CD4-positive, alpha-beta T cell (primary cell): ENCODE data around the gene FRY. TPM values are rescaled to one million over a fixed set of nuclear protein-coding genes. Genes with fewer than 3 reads are reported as not detected.

Experiments
- ATAC-seq: fragments of 200-7000 bp; cut with Tn5 transposase; one replicate; pipeline ENCODE4 v1.10.0; 2022; ENCODE audit warnings: mild to moderate bottlenecking; ENCODE audit not compliant: poor library complexity
- CTCF ChIA-PET: fragments of 350-600 bp; sonication (Branson Sonifier 250); formaldehyde crosslinking; loops from one replicate; lab custom pipeline; 2021; ENCODE audit warnings: antibody characterized with exemption, inconsistent platforms; lab: Charles Lee
- POLR2A ChIA-PET: fragments of 350-600 bp; sonication (Branson Sonifier 250); formaldehyde crosslinking; loops from one replicate; lab custom pipeline; 2021; ENCODE audit warnings: antibody characterized with exemption, inconsistent platforms; lab: Charles Lee
- DNase-seq, 14 experiments: peaks; one replicate each; pipeline ENCODE4 v3.0.0-alpha.2; 2013 to 2020; ENCODE audit warnings: mixed read lengths in 2 of 14
- H3K27ac ChIP-seq, 2 donors: one replicate each; pipeline versions ENCODE4 v1.5.1 to v1.7.0; 2013; ENCODE audit warnings: low read length in 2 of 2, low read depth in 1 of 2, mild to moderate bottlenecking in 1 of 2
- H3K27me3 ChIP-seq, 2 experiments: 1 replicate in 1 of 2; 2 replicates in 1 of 2; pipeline versions ENCODE4 v1.6.1 to v1.7.0; 2013; ENCODE audit warnings: low read length in 2 of 2, control low read depth in 1 of 2, mild to moderate bottlenecking in 1 of 2, moderate library complexity in 1 of 2; ENCODE audit not compliant: insufficient read depth in 2 of 2, control insufficient read depth in 1 of 2
- H3K36me3 ChIP-seq: one replicate; pipeline ENCODE4 v1.6.1; 2013; ENCODE audit warnings: low read length, control low read depth; ENCODE audit not compliant: insufficient read depth
- H3K4me1 ChIP-seq: one replicate; pipeline ENCODE4 v1.6.1; 2013; ENCODE audit warnings: low read length, control low read depth; ENCODE audit not compliant: insufficient read depth
- H3K4me3 ChIP-seq: one replicate; pipeline ENCODE4 v1.5.1; 2013; ENCODE audit warnings: mild to moderate bottlenecking, low read length, moderate library complexity
- H3K9me3 ChIP-seq, 2 experiments: 1 replicate in 1 of 2; 2 replicates in 1 of 2; pipeline versions ENCODE4 v1.6.1 to v1.7.0; 2013; ENCODE audit warnings: low read length in 2 of 2, mild to moderate bottlenecking in 2 of 2, control low read depth in 1 of 2, moderate library complexity in 1 of 2; ENCODE audit not compliant: control insufficient read depth in 1 of 2, insufficient read depth in 1 of 2
- H3K27ac Mint-ChIP-seq: one replicate; pipeline ENCODE4 v1.8.0; 2020; ENCODE audit warnings: mixed read lengths
- H3K27me3 Mint-ChIP-seq: one replicate; pipeline ENCODE4 v1.8.0; 2021; ENCODE audit warnings: mixed read lengths
- H3K36me3 Mint-ChIP-seq: one replicate; pipeline ENCODE4 v1.8.0; 2021; ENCODE audit warnings: low read depth, mixed read lengths
- H3K4me1 Mint-ChIP-seq: one replicate; pipeline ENCODE4 v1.8.0; 2021; ENCODE audit warnings: low read depth, mixed read lengths
- H3K4me3 Mint-ChIP-seq: one replicate; pipeline ENCODE4 v1.8.0; 2020; ENCODE audit warnings: mild to moderate bottlenecking, mixed read lengths
- H3K9me3 Mint-ChIP-seq: one replicate; pipeline ENCODE4 v1.8.0; 2020; ENCODE audit warnings: mixed read lengths
- intact Hi-C, 2 experiments: fragments of 100-400 bp; cut with DNase I in 1 of 2; cut with micrococcal nuclease in 1 of 2; formaldehyde crosslinking; loops; one replicate each; pipeline versions ENCODE4 v1.15.1 to v1.9.0; 2023 to 2025; cut with DNase I, micrococcal nuclease
- total RNA-seq, 174 experiments: library from RNA in 2 of 174; stranded (reverse) in 2 of 174; gene quantifications; one replicate each; pipeline ENCODE4 v1.2.3 and lab custom pipeline; 2021 to 2026
- TF ChIP-seq, protein P1 (sequence below): fragments of 200-600 bp; IDR thresholded peaks from one replicate; pipeline ENCODE4 v1.8.0; 2022; ENCODE audit warnings: antibody characterized with exemption, mild to moderate bottlenecking

Gene FRY
- total RNA-seq, 2 experiments from 2014 or later, result 13.7 to 18.4 TPM

DNA sequence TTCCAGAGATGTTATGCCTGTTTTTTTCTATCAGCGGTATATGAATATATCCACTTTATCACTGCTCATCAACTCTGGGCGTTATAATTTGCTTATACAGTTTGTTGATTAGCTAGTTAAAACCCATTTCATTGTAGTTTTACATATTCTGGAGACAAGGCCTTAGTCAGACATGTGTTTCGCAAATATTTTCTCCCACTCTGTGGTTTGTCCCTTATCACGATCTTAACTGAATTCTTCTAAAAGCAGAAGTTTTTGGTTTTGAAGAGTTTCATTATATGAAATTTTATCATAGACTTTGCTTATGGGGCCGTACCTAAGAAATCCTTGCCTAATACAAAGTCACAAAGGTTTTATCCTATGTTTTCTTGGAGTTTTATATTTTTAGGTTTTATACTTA is 84.6 kb downstream of the FRY start:
- no peak overlapping the region for H3K4me3 Mint-ChIP-seq
- H3K27ac Mint-ChIP-seq, result no peak overlapping the region
- H3K36me3 Mint-ChIP-seq, result peaks cover 17% of the 10 kb centered on the region

DNA sequence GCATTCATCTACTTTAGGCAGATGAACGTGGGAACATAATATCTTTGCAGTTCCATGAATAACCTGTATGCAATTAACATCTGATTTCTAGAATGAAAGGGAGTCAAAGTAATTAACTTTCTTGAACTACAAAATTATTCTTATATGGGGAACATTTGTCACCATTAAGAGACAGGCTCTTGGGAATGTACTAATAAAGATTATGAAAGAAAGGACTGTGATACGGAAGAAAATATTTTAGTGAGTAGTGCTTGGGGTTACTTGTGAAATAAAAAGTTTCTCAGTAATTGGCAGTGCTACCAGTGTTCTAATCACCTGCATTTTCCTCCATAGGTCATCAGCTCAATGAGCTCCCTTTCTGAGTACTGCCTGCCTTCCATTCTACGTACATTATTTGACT is 85.4 kb downstream of the FRY start:
- CTCF ChIA-PET, result no interaction called here
- Histone ChIP-seq H3K4me1 (no peaks in the 10 kb centered on the region), H3K9me3 (peaks cover 0 to 2% of the 10 kb centered on the region in 2 experiments), H3K36me3 (peaks cover 2% of the 10 kb centered on the region), H3K27me3 (no peaks in the 10 kb centered on the region), H3K4me3 (no peak overlapping the region), H3K27ac (no peak overlapping the region)
- TF ChIP-seq, protein P1, sequence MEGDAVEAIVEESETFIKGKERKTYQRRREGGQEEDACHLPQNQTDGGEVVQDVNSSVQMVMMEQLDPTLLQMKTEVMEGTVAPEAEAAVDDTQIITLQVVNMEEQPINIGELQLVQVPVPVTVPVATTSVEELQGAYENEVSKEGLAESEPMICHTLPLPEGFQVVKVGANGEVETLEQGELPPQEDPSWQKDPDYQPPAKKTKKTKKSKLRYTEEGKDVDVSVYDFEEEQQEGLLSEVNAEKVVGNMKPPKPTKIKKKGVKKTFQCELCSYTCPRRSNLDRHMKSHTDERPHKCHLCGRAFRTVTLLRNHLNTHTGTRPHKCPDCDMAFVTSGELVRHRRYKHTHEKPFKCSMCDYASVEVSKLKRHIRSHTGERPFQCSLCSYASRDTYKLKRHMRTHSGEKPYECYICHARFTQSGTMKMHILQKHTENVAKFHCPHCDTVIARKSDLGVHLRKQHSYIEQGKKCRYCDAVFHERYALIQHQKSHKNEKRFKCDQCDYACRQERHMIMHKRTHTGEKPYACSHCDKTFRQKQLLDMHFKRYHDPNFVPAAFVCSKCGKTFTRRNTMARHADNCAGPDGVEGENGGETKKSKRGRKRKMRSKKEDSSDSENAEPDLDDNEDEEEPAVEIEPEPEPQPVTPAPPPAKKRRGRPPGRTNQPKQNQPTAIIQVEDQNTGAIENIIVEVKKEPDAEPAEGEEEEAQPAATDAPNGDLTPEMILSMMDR, result no peak
- H3K9me3 Mint-ChIP-seq, result no peaks in the 10 kb centered on the region
- H3K4me3 Mint-ChIP-seq, result no peak overlapping the region
- POLR2A ChIA-PET, result no interaction called here
- intact Hi-C loops, result loop anchor here in 1 of 2 experiments (5.0 kb wide), 1 partner anchor 85 kb away; the partner anchor contains the start of gene FRY
- H3K36me3 Mint-ChIP-seq, result peaks cover 25% of the 10 kb centered on the region
- H3K27ac Mint-ChIP-seq, result no peak overlapping the region
- H3K27me3 Mint-ChIP-seq, result no peaks in the 10 kb centered on the region
- ATAC-seq (no peak), DNase-seq (no peak)
- H3K4me1 Mint-ChIP-seq, result peaks cover 27% of the 10 kb centered on the region

More for the DNA sequence above, 84.6 kb downstream of the FRY start:
- no peak overlapping the region for H3K4me3 ChIP-seq
- Mint-ChIP-seq H3K27me3 (no peaks in the 10 kb centered on the region), H3K4me1 (peaks cover 27% of the 10 kb centered on the region), H3K9me3 (no peaks in the 10 kb centered on the region)
- no peaks in the 10 kb centered on the region for H3K4me1 ChIP-seq
- peak in 2 of 14 experiments; percentile 23 to 33 for DNase-seq
- no peaks in the 10 kb centered on the region for H3K9me3 ChIP-seq
- no peak overlapping the region for H3K27ac ChIP-seq
- CTCF ChIA-PET, result no interaction called here
- ATAC-seq, result no peak
- TF ChIP-seq, protein P1, result no peak
- intact Hi-C loops, result loop anchor here in 1 of 2 experiments (5.0 kb wide), 1 partner anchor 84 kb away; the partner anchor contains the start of gene FRY
- no peaks in the 10 kb centered on the region for H3K27me3 ChIP-seq
- POLR2A ChIA-PET, result no interaction called here
- H3K36me3 ChIP-seq, result peaks cover 2% of the 10 kb centered on the region

DNA sequence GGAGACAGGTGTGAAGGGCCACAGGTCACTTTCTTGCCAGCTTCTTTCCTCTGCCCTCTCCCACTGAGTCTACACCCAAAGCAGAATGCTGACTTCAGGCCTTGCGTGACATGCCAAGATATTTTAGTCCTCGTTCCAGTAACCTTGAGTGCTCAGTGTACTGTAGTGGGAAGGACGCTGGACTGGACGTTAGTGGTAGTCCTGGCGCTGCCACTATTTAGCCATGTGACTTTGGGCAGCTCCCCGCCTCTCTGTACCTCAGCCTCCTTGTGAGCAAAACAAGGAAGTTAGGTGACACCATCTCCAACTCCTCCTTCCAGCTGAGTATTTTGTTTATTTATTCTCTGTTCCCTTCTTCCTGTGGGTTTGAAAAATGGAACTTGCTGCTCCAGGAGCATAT is 86.1 kb downstream of the FRY start:
- intact Hi-C loops, result loop anchor here in 1 of 2 experiments (5.0 kb wide), 1 partner anchor 85 kb away; the partner anchor contains the start of gene FRY
- Histone ChIP-seq H3K27me3 (no peaks in the 10 kb centered on the region), H3K4me1 (no peaks in the 10 kb centered on the region), H3K9me3 (peaks cover 0 to 4% of the 10 kb centered on the region in 2 experiments), H3K4me3 (no peak overlapping the region), H3K27ac (no peak overlapping the region), H3K36me3 (peaks cover 2% of the 10 kb centered on the region)
- no peak for ATAC-seq
- peaks cover 30% of the 10 kb centered on the region for H3K36me3 Mint-ChIP-seq
- POLR2A ChIA-PET, result no interaction called here
- CTCF ChIA-PET, result no interaction called here
- H3K9me3 Mint-ChIP-seq, result no peaks in the 10 kb centered on the region
- peaks cover 27% of the 10 kb centered on the region for H3K4me1 Mint-ChIP-seq
- DNase-seq, result peak in 1 of 14 experiments; percentile 19
- no peaks in the 10 kb centered on the region for H3K27me3 Mint-ChIP-seq
- H3K27ac Mint-ChIP-seq, result no peak overlapping the region
- H3K4me3 Mint-ChIP-seq, result no peak overlapping the region
- TF ChIP-seq, protein P1, result no peak
